ENCODE data around the gene ACBD3.

ACBD3 gene

GRCh38 chr1:226211181-226211821 lies 24.8 kb upstream of the ACBD3 start:
- DNase-seq (ENCODE audit: low spot score): no peak
- TF ChIP-seq, protein P1, sequence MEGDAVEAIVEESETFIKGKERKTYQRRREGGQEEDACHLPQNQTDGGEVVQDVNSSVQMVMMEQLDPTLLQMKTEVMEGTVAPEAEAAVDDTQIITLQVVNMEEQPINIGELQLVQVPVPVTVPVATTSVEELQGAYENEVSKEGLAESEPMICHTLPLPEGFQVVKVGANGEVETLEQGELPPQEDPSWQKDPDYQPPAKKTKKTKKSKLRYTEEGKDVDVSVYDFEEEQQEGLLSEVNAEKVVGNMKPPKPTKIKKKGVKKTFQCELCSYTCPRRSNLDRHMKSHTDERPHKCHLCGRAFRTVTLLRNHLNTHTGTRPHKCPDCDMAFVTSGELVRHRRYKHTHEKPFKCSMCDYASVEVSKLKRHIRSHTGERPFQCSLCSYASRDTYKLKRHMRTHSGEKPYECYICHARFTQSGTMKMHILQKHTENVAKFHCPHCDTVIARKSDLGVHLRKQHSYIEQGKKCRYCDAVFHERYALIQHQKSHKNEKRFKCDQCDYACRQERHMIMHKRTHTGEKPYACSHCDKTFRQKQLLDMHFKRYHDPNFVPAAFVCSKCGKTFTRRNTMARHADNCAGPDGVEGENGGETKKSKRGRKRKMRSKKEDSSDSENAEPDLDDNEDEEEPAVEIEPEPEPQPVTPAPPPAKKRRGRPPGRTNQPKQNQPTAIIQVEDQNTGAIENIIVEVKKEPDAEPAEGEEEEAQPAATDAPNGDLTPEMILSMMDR (IDR thresholded peaks at IDR 0.05; ENCODE audit: extremely low read depth, insufficient read depth, missing control alignments): no peak
- in situ Hi-C loops (cut with MboI; ENCODE audit: low pct_unique_long_range_greater_than_20kb, low sequenced_read_pairs, unreplicated experiment): no loop called here

GRCh38 chr1:226210571-226211176 lies 24.1 kb upstream of the ACBD3 start:
- in situ Hi-C loops (cut with MboI; ENCODE audit: low pct_unique_long_range_greater_than_20kb, low sequenced_read_pairs, unreplicated experiment): no loop called here
- TF ChIP-seq, protein P1 (IDR thresholded peaks at IDR 0.05; ENCODE audit: extremely low read depth, insufficient read depth, missing control alignments): no peak
- DNase-seq (ENCODE audit: low spot score): no peak

GRCh38 chr1:226209307-226210059 lies 22.9 kb upstream of the ACBD3 start:
- TF ChIP-seq, protein P1 (IDR thresholded peaks at IDR 0.05; ENCODE audit: extremely low read depth, insufficient read depth, missing control alignments): no peak
- DNase-seq (ENCODE audit: low spot score): no peak
- in situ Hi-C loops (cut with MboI; ENCODE audit: low pct_unique_long_range_greater_than_20kb, low sequenced_read_pairs, unreplicated experiment): no loop called here

DNA sequence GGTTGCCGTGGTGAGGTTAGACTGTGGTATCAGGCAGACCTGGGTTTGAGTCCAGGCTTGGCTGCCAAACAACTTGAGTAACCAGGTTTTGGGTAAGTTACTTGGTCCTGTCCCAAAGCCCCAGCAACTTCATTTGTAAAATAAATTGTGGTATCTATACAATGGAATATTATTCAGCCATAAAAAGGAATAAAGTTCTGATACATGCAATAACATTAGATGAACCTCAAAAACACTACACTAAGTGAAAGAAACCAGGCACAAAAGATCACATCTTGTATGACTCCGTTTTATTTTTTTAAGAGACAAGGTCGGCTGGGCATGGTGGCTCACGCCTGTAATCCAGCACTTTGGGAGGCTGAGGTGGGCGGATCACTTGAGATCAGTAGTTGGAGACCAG lies 20.5 kb upstream of the ACBD3 start:
- DNase-seq (ENCODE audit: low spot score): no peak
- in situ Hi-C loops (cut with MboI; ENCODE audit: low pct_unique_long_range_greater_than_20kb, low sequenced_read_pairs, unreplicated experiment): no loop called here

DNA sequence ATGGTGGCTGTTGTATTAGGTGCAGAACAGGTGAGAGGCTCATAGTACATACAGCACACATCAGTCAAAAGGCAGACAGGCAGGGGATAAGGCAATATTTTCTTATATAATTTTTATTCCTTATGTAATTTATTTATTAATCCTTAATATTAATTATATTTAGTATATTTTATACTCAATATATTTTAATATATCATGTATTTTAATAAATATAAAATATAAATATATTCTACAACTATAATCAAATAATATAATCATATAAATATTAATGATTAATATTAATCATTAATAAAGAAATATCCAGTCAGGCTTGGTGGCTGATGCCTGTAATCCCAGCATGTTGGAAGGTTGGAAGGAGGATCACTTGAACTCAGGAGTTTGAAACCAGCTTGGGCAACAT lies 17.7 kb upstream of the ACBD3 start:
- no peak for DNase-seq (ENCODE audit: low spot score)
- TF ChIP-seq, protein P1 (IDR thresholded peaks at IDR 0.05; ENCODE audit: extremely low read depth, insufficient read depth, missing control alignments): no peak
- in situ Hi-C loops (cut with MboI; ENCODE audit: low pct_unique_long_range_greater_than_20kb, low sequenced_read_pairs, unreplicated experiment): no loop called here

More for the DNA sequence above, 20.5 kb upstream of the ACBD3 start:
- TF ChIP-seq, protein P1 (IDR thresholded peaks at IDR 0.05; ENCODE audit: extremely low read depth, insufficient read depth, missing control alignments): no peak

- TF ChIP-seq, protein P1 (IDR thresholded peaks at IDR 0.05; ENCODE audit: extremely low read depth, insufficient read depth, missing control alignments): no peak
- in situ Hi-C loops (cut with MboI; ENCODE audit: low pct_unique_long_range_greater_than_20kb, low sequenced_read_pairs, unreplicated experiment): no loop called here
- DNase-seq (ENCODE audit: low spot score): no peak
Measured at GRCh38 chr1:226203655-226204054, 17.1 kb upstream of the ACBD3 start.
